Stomach smooth muscle (tissue), 2 donors: Measurements from ENCODE around the gene EYS.

Source experiments
- H3K27ac ChIP-seq: one replicate; pipeline ENCODE4 v1.7.0; 2013; ENCODE audit warnings: mild to moderate bottlenecking, low read length, inconsistent platforms
- H3K27me3 ChIP-seq, 2 donors: one replicate each; pipeline ENCODE4 v1.7.0; 2013; ENCODE audit warnings: low read length in 2 of 2; ENCODE audit not compliant: insufficient read depth in 2 of 2, control insufficient read depth in 1 of 2
- H3K36me3 ChIP-seq, 2 donors: one replicate each; pipeline ENCODE4 v1.7.0; 2013; ENCODE audit warnings: low read length in 2 of 2; ENCODE audit not compliant: control insufficient read depth in 2 of 2, insufficient read depth in 2 of 2
- H3K4me1 ChIP-seq: one replicate; pipeline ENCODE4 v1.7.0; 2013; ENCODE audit warnings: low read length; ENCODE audit not compliant: control insufficient read depth, insufficient read depth
- H3K4me3 ChIP-seq, 2 donors: one replicate each; pipeline ENCODE4 v1.7.0; 2013; ENCODE audit warnings: low read length in 2 of 2
- H3K9ac ChIP-seq, 2 donors: one replicate each; pipeline ENCODE4 v1.7.0; 2013; ENCODE audit warnings: low read length in 2 of 2, mild to moderate bottlenecking in 1 of 2
- H3K9me3 ChIP-seq, 2 donors: one replicate each; pipeline ENCODE4 v1.7.0; 2013; ENCODE audit warnings: low read length in 2 of 2; ENCODE audit not compliant: control insufficient read depth in 2 of 2
- donor health status: healthy.
- donor health status: Pancreatic carcinoma.

EYS gene

GRCh38 chr6:64121011-64121565, 1585.9 kb downstream of the EYS start:
- Histone ChIP-seq H3K9me3 (no peaks in the 10 kb centered on the region), H3K9ac (no peak overlapping the region), H3K27ac (no peak overlapping the region), H3K27me3 (no peaks in the 10 kb centered on the region), H3K4me3 (no peak overlapping the region), H3K36me3 (no peaks in the 10 kb centered on the region), H3K4me1 (no peaks in the 10 kb centered on the region)

GRCh38 chr6:64113704-64114103, 1593.3 kb downstream of the EYS start:
- H3K4me1 ChIP-seq = no peaks in the 10 kb centered on the region
- H3K9ac ChIP-seq = no peak overlapping the region
- H3K27ac ChIP-seq = no peak overlapping the region
- H3K36me3 ChIP-seq = no peaks in the 10 kb centered on the region
- no peaks in the 10 kb centered on the region for H3K27me3 ChIP-seq
- no peaks in the 10 kb centered on the region for H3K9me3 ChIP-seq
- no peak overlapping the region for H3K4me3 ChIP-seq

DNA sequence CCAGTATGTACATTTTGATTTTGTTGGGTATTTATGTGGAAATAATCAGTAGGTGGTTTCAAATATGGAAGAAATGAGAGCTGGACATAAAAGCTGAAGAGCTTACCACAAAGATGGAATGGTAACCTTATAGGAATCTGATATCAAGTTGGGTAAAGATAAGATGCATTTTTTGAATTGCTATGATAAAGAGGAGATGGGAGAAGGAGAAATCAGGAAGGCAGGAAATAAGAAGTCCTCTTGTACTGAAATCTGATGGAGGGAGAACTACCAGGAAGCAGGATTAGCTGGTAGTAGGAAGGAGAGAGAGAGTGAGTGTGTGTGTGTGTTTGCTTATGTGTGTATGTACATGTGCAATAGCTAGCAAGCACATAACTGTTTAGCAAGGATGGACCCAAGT, 1603.0 kb downstream of the EYS start:
- no peak overlapping the region for H3K9ac ChIP-seq
- H3K9me3 ChIP-seq = no peaks in the 10 kb centered on the region
- no peaks in the 10 kb centered on the region for H3K4me1 ChIP-seq
- H3K27ac ChIP-seq = no peak overlapping the region
- H3K36me3 ChIP-seq = no peaks in the 10 kb centered on the region
- H3K4me3 ChIP-seq = no peak overlapping the region
- H3K27me3 ChIP-seq = no peaks in the 10 kb centered on the region

DNA sequence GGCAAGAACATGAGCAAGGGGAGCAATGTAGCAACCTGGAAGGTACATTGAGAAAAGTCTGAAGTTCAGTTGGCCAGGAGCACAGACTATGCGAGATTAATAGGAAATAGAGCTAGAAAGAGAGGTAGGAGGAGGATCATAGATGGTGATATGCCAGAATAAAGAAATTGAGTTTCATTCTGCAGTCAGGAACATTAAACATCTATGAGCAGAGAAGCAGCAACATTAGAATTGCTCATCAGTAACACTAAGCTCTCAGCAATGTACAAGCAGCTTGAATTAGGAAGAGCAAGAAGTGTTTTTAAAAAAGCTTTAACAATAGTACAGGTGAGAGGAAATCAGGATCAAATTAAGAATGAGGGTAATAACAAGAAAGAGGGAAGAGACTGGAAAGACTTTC, 1603.5 kb downstream of the EYS start:
- no peaks in the 10 kb centered on the region for H3K27me3 ChIP-seq
- no peaks in the 10 kb centered on the region for H3K36me3 ChIP-seq
- H3K4me3 ChIP-seq = no peak overlapping the region
- no peak overlapping the region for H3K27ac ChIP-seq
- no peak overlapping the region for H3K9ac ChIP-seq
- no peaks in the 10 kb centered on the region for H3K9me3 ChIP-seq
- no peaks in the 10 kb centered on the region for H3K4me1 ChIP-seq

- H3K27ac ChIP-seq = no peak overlapping the region
Observed at GRCh38 chr6:64100702-64101303, 1606.2 kb downstream of the EYS start.

DNA sequence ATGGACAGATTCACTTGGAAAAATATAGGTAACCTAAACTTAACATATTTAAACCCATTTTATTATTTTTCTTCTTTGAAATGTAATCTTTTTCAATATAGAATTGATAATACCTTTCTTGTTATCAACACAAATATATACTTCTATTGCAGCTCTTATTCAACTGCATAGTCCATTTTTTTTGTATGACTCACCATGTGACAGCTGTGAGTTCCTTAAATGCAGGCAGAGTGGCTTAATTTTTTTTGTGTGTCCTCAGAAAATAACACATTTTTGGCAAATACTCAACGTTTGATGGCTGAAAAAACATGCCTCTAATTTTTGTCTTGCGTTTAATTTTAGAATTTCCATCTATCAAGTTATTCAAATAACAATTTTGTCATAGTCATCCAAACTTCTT, 1616.7 kb downstream of the EYS start:
- H3K9me3 ChIP-seq = peaks cover 0 to 2% of the 10 kb centered on the region in 2 donors
- no peak overlapping the region for H3K27ac ChIP-seq
- no peaks in the 10 kb centered on the region for H3K4me1 ChIP-seq
- no peak overlapping the region for H3K4me3 ChIP-seq
- no peaks in the 10 kb centered on the region for H3K27me3 ChIP-seq
- no peak overlapping the region for H3K9ac ChIP-seq
- H3K36me3 ChIP-seq = no peaks in the 10 kb centered on the region

More at GRCh38 chr6:64100702-64101303, 1606.2 kb downstream of the EYS start:
- Histone ChIP-seq H3K4me3 (no peak overlapping the region), H3K9ac (no peak overlapping the region), H3K4me1 (no peaks in the 10 kb centered on the region), H3K36me3 (no peaks in the 10 kb centered on the region), H3K9me3 (no peaks in the 10 kb centered on the region), H3K27me3 (no peaks in the 10 kb centered on the region)

DNA sequence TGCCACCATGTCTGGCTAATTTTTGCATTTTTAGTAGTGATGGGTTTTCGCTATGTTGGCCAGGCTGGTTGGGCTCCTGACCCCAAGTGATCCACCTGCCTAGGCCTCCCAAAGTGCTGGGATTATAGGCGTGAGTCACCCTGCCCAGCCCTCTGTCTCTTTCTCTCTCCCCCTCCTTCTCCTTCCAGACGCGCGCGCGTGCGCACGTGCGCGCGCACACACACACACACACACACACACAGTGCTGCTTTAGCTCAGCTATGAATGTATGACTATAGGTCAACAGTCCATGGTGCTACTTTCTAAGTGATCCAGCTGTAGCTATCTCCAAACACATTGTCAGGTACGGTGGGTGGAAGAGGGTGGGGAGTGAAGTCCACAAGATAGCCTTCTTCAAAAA, 1621.9 kb downstream of the EYS start:
- no peak overlapping the region for H3K27ac ChIP-seq
- H3K9ac ChIP-seq = no peak overlapping the region
- H3K4me3 ChIP-seq = no peak overlapping the region
- no peaks in the 10 kb centered on the region for H3K36me3 ChIP-seq
- no peaks in the 10 kb centered on the region for H3K9me3 ChIP-seq
- no peaks in the 10 kb centered on the region for H3K4me1 ChIP-seq
- H3K27me3 ChIP-seq = no peaks in the 10 kb centered on the region

DNA sequence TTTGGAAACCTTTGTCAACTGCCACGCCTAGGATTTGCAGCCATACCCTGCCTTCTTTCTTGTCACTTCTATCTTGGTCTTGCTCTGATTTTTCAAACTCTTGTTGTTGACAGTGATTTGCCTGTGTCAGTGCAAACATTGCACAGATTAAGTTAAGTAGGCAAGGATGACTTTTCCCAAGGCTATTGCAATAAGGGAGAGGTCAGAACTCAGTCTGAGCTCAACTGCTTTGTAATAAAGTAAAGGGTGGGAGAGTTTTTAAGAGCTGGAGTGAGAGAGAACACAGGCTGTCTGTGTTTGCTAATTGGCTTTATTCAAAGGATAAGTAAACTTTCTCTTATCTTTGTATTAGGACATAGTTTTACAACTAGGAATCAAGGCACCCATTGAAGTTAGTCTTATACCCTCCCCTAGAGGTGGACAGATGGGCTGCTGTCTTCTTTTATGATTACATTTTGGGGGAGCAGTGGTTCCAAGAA, 1622.8 kb downstream of the EYS start:
- no peak overlapping the region for H3K9ac ChIP-seq
- H3K4me3 ChIP-seq = no peak overlapping the region
- H3K9me3 ChIP-seq = no peaks in the 10 kb centered on the region
- no peaks in the 10 kb centered on the region for H3K36me3 ChIP-seq
- H3K27me3 ChIP-seq = no peaks in the 10 kb centered on the region
- H3K27ac ChIP-seq = no peak overlapping the region
- H3K4me1 ChIP-seq = no peaks in the 10 kb centered on the region

- H3K4me1 ChIP-seq = no peaks in the 10 kb centered on the region
- H3K27me3 ChIP-seq = no peaks in the 10 kb centered on the region
- H3K9ac ChIP-seq = no peak overlapping the region
- H3K27ac ChIP-seq = no peak overlapping the region
- H3K4me3 ChIP-seq = no peak overlapping the region
- H3K9me3 ChIP-seq = no peaks in the 10 kb centered on the region
- H3K36me3 ChIP-seq = no peaks in the 10 kb centered on the region
Observed at GRCh38 chr6:64083261-64083660, 1623.8 kb downstream of the EYS start.

DNA sequence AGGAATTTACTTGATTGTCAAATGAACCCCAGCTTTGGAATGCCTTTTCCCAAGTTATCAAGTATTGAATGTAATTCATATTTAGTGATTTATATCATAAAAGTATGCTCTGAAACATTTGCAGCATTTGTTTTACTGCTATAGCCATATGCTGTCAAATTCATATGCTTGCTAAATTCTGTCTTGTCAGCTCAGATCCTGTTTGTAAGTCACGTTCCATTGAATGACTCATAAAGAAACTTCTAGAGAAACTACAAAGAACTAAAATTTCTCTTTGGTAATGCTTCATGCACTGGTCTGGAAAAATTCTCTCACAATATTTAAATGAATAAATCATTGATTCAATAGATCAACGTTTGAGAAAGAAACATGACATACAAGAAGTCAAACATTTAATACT, 1625.6 kb downstream of the EYS start:
- Histone ChIP-seq H3K27ac (no peak overlapping the region), H3K27me3 (no peaks in the 10 kb centered on the region), H3K9ac (no peak overlapping the region), H3K4me3 (no peak overlapping the region), H3K9me3 (no peaks in the 10 kb centered on the region), H3K4me1 (no peaks in the 10 kb centered on the region), H3K36me3 (no peaks in the 10 kb centered on the region)

GRCh38 chr6:64074981-64075380, 1632.0 kb downstream of the EYS start:
- H3K27ac ChIP-seq = no peak overlapping the region
- no peak overlapping the region for H3K9ac ChIP-seq
- no peaks in the 10 kb centered on the region for H3K4me1 ChIP-seq
- H3K4me3 ChIP-seq = no peak overlapping the region
- H3K27me3 ChIP-seq = no peaks in the 10 kb centered on the region
- no peaks in the 10 kb centered on the region for H3K9me3 ChIP-seq
- H3K36me3 ChIP-seq = no peaks in the 10 kb centered on the region
